Activated T-cell treated with anti-CD3 and anti-CD28 coated beads, Interleukin-2, amount 50 U/mL, for 72 hours (primary cell): ENCODE measurements around the gene MPZL2. TPM values are rescaled to one million over a fixed set of nuclear protein-coding genes. Genes with fewer than 3 reads are reported as not detected.

Experiments used
- ATAC-seq, 2 donors: fragments of 150-1000 bp; cut with Tn5 transposase; replicated peaks in 1 of 2; 2 replicates each; pipeline ENCODE4 v1.10.0; 2021; ENCODE audit warnings: moderate library complexity in 2 of 2, mild to moderate bottlenecking in 1 of 2
- DNase-seq, 2 donors: peaks; one replicate each; pipeline ENCODE4 v3.0.0; 2021 to 2022; ENCODE audit warnings: mixed read lengths in 1 of 2
- H3K27ac Mint-ChIP-seq: one replicate; pipeline ENCODE4 v1.8.0; 2022; ENCODE audit warnings: mild to moderate bottlenecking, moderate library complexity, mixed read lengths
- H3K27me3 Mint-ChIP-seq: one replicate; pipeline ENCODE4 v1.8.0; 2022; ENCODE audit warnings: low read depth, mixed read lengths
- H3K36me3 Mint-ChIP-seq, 2 donors: one replicate each; pipeline ENCODE4 v1.8.0; 2022; ENCODE audit warnings: mixed read lengths in 2 of 2, mild to moderate bottlenecking in 1 of 2; ENCODE audit not compliant: insufficient read depth in 2 of 2
- H3K4me1 Mint-ChIP-seq: one replicate; pipeline ENCODE4 v1.8.0; 2022; ENCODE audit warnings: low read depth, mixed read lengths
- H3K4me3 Mint-ChIP-seq, 2 donors: one replicate each; pipeline ENCODE4 v1.8.0; 2022; ENCODE audit warnings: mild to moderate bottlenecking in 2 of 2, mixed read lengths in 2 of 2, moderate library complexity in 2 of 2
- H3K9me3 Mint-ChIP-seq, 2 donors: one replicate each; pipeline ENCODE4 v1.8.0; 2022; ENCODE audit warnings: mixed read lengths in 2 of 2
- total RNA-seq, 2 donors: library from RNA; stranded (reverse); gene quantifications; one replicate each; pipeline ENCODE4 v1.2.3, GENCODE V29; 2022

The MPZL2 gene
- total RNA-seq, 2 donors from 2014 or later: 10.1 to 12.9 TPM

DNA sequence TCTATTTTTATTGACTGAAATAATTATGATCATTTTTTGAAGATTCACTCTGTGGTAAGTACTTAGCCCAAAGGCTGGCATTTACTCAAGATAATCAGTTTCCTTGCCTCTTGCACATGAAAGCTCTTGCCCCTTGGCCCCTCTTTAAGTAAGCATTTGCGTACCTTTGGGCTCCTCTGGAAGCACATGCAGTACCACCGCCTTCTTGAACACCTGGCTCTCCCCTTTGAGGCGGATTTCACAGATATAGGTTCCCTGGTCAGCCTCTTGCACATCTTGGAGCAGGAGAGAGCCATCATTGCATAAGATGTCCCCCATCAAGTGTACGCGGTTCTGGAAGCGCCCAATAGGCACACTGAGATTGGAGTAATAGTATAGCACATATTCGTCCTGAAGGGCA, 53.8 kb downstream of the MPZL2 start:
- H3K9me3 Mint-ChIP-seq: peaks cover 0 to 1% of the 10 kb centered on the region in 2 donors
- DNase-seq (no peak), ATAC-seq (no peak)
- H3K4me3 Mint-ChIP-seq: peak overlapping the region in 1 of 2 donors; percentile 39
- no peaks in the 10 kb centered on the region for H3K27me3 Mint-ChIP-seq
- H3K4me1 Mint-ChIP-seq: peaks cover 65% of the 10 kb centered on the region
- H3K36me3 Mint-ChIP-seq: peaks cover 38 to 76% of the 10 kb centered on the region in 2 donors
- peak overlapping the region; percentile 26 for H3K27ac Mint-ChIP-seq

GRCh38 chr11:118209033-118209432, 55.1 kb downstream of the MPZL2 start:
- DNase-seq (no peak), ATAC-seq (peak; percentile 38 to 58)
- Mint-ChIP-seq H3K27ac (peak overlapping the region; percentile 74), H3K36me3 (peaks cover 31 to 71% of the 10 kb centered on the region in 2 donors), H3K4me1 (peaks cover 52% of the 10 kb centered on the region), H3K9me3 (peaks cover 0 to 1% of the 10 kb centered on the region in 2 donors), H3K4me3 (peak overlapping the region; percentile 29 to 68), H3K27me3 (no peaks in the 10 kb centered on the region)

- ATAC-seq (peak; percentile 48 to 51), DNase-seq (no peak)
- no peak overlapping the region for H3K27ac Mint-ChIP-seq
- peaks cover 23 to 52% of the 10 kb centered on the region in 2 donors for H3K36me3 Mint-ChIP-seq
- H3K4me1 Mint-ChIP-seq: peaks cover 32% of the 10 kb centered on the region
- peak overlapping the region; percentile 43 to 84 for H3K4me3 Mint-ChIP-seq
- peaks cover 0 to 1% of the 10 kb centered on the region in 2 donors for H3K9me3 Mint-ChIP-seq
- no peaks in the 10 kb centered on the region for H3K27me3 Mint-ChIP-seq
These were observed 57.0 kb downstream of the MPZL2 start for GRCh38 chr11:118207079-118207478.

GRCh38 chr11:118206391-118207031, 57.6 kb downstream of the MPZL2 start:
- Mint-ChIP-seq H3K4me3 (peak overlapping the region; percentile 43 to 84), H3K36me3 (peaks cover 20 to 46% of the 10 kb centered on the region in 2 donors), H3K27me3 (no peaks in the 10 kb centered on the region), H3K9me3 (peaks cover 0 to 1% of the 10 kb centered on the region in 2 donors), H3K27ac (no peak overlapping the region), H3K4me1 (peaks cover 27% of the 10 kb centered on the region)
- ATAC-seq (no peak), DNase-seq (no peak)

- ATAC-seq (no peak), DNase-seq (no peak)
- Mint-ChIP-seq H3K27me3 (no peaks in the 10 kb centered on the region), H3K27ac (no peak overlapping the region), H3K36me3 (peaks cover 21 to 40% of the 10 kb centered on the region in 2 donors), H3K4me3 (peak overlapping the region; percentile 43 to 84), H3K4me1 (peaks cover 19% of the 10 kb centered on the region), H3K9me3 (peaks cover 0 to 1% of the 10 kb centered on the region in 2 donors)
These were observed 58.3 kb downstream of the MPZL2 start for GRCh38 chr11:118205606-118206378.

Other genes starting within 250 kb of the MPZL2 start
- under 1 TPM in 1 of 2 donors, not detected in 1; 0.07 TPM for gene TMPRSS4, start 187.2 kb downstream of the MPZL2 start, total RNA-seq
- under 1 TPM; 0.36 to 0.67 TPM for gene SMIM35, start 177.3 kb downstream of the MPZL2 start, total RNA-seq
- under 1 TPM; 0.46 to 0.53 TPM for gene SCN4B, start 111.5 kb downstream of the MPZL2 start, total RNA-seq
- not detected for gene SCN2B, start 87.7 kb downstream of the MPZL2 start, total RNA-seq
- gene JAML, start 39.3 kb downstream of the MPZL2 start, total RNA-seq: 100 to 1,000 TPM; 272 to 369 TPM
- gene MPZL3, start 11.9 kb downstream of the MPZL2 start, total RNA-seq: 10 to 100 TPM; 71.3 to 76.3 TPM
- gene CD3E, start 40.4 kb upstream of the MPZL2 start, total RNA-seq: 100 to 1,000 TPM; 404 to 419 TPM
- 100 to 1,000 TPM; 245 to 250 TPM for gene CD3D, start 78.4 kb upstream of the MPZL2 start, total RNA-seq
- 100 to 1,000 TPM; 125 to 128 TPM for gene CD3G, start 80.0 kb upstream of the MPZL2 start, total RNA-seq
- gene UBE4A, start 95.3 kb upstream of the MPZL2 start, total RNA-seq: 10 to 100 TPM; 45.6 to 46.0 TPM
- gene ATP5MG, start 137.3 kb upstream of the MPZL2 start, total RNA-seq: 100 to 1,000 TPM; 176 to 225 TPM
- gene KMT2A, start 172.2 kb upstream of the MPZL2 start, total RNA-seq: 100 to 1,000 TPM; 106 to 124 TPM